ENCODE data around the gene IQSEC1.

- TF ChIP-seq TAF1 (IDR thresholded peaks at IDR 0.05; ENCODE audit: low read depth) (no peak), CREB1 (IDR thresholded peaks at IDR 0.05; ENCODE audit: low read depth) (no peak), RAD21 (IDR thresholded peaks at IDR 0.05; ENCODE audit: low read depth) (no peak), TCF12 (IDR thresholded peaks at IDR 0.05; ENCODE audit: low read depth) (no peak), REST (IDR thresholded peaks at IDR 0.05; ENCODE audit: low read depth) (no peak)
These were observed 93.9 kb downstream of the IQSEC1 start for GRCh38 chr3:12979151-12979946.

Measured in Ishikawa (cell line).